ENCODE data around the gene WDR55. TPM values are rescaled to one million over a fixed set of nuclear protein-coding genes. Genes with fewer than 3 reads are reported as not detected.

WDR55 gene
- total and polyA plus RNA-seq, 4 donors = 10.0 to 18.2 (median 11.7) TPM

GRCh38 chr5:140711794-140712193, 47.1 kb downstream of the WDR55 start:
- no peaks in the 10 kb centered on the region for H3K27me3 ChIP-seq (ENCODE audit: control insufficient read depth in 4 of 4, insufficient read depth in 4 of 4, low read length in 3 of 4)
- peak overlapping the region in 1 of 2 donors; percentile 74 for H3K9ac ChIP-seq (ENCODE audit: low read depth in 1 of 2, low read length in 2 of 2)
- TF ChIP-seq NR2F2 (IDR thresholded peaks at IDR 0.05) = no peak
- TF ChIP-seq CTCF (IDR thresholded peaks at IDR 0.05; ENCODE audit: low read depth, low read length, missing input control) = no peak
- TF ChIP-seq HNF4A (conservative IDR thresholded peaks at IDR 0.05) = no peak
- no peak for TF ChIP-seq REST (IDR thresholded peaks at IDR 0.05)
- no peak for TF ChIP-seq ATF3 (IDR thresholded peaks at IDR 0.05)
- no peak for TF ChIP-seq RXRA (IDR thresholded peaks at IDR 0.05)
- TF ChIP-seq GABPA (IDR thresholded peaks at IDR 0.05 in 1 of 2, conservative IDR thresholded peaks at IDR 0.05 in 1 of 2) = no peak
- no peak for TF ChIP-seq JUND (IDR thresholded peaks at IDR 0.05)
- no peak for TF ChIP-seq HNF4G (IDR thresholded peaks at IDR 0.05)
- TF ChIP-seq SP1 (IDR thresholded peaks at IDR 0.05) = no peak
- no peak for TF ChIP-seq YY1 (IDR thresholded peaks at IDR 0.05)
- TF ChIP-seq ZBTB33 (IDR thresholded peaks at IDR 0.05) = no peak
- TF ChIP-seq TAF1 (conservative IDR thresholded peaks at IDR 0.05) = no peak
- no peak for TF ChIP-seq FOXA1 (IDR thresholded peaks at IDR 0.05)
- no peak for TF ChIP-seq RAD21 (IDR thresholded peaks at IDR 0.05)
- no peak for TF ChIP-seq EGR1 (IDR thresholded peaks at IDR 0.05; ENCODE audit: low read depth in 2 of 2)
- TF ChIP-seq MAX (IDR thresholded peaks at IDR 0.05) = no peak
- no peaks in the 10 kb centered on the region for H3K9me3 ChIP-seq (ENCODE audit: control insufficient read depth in 4 of 4, low read length in 3 of 4)
- H3K36me3 ChIP-seq (ENCODE audit: control insufficient read depth in 4 of 4, insufficient read depth in 3 of 4, low read depth in 1 of 4, low read length in 3 of 4) = peaks cover 0 to 2% (median 0%) of the 10 kb centered on the region in 4 donors
- WGBS = 93% methylated on average over 1 of the region's 1 CpG
- H3K27ac ChIP-seq (ENCODE audit: low read depth in 1 of 2, low read length in 2 of 2) = no peak overlapping the region
- H3K4me3 ChIP-seq (ENCODE audit: low read depth in 1 of 3, low read length in 3 of 3) = no peak overlapping the region
- H3K4me1 ChIP-seq (ENCODE audit: control insufficient read depth in 4 of 4, insufficient read depth in 4 of 4, low read length in 3 of 4) = peaks cover 0 to 5% (median 2%) of the 10 kb centered on the region in 4 donors
- DNase-seq (ENCODE audit: low spot score) = no peak

Measured in liver (tissue), 9 donors.